Sciatic nerve (tissue), 2 donors: Measurements from ENCODE around the gene NDN. TPM values are rescaled to one million over a fixed set of nuclear protein-coding genes. Genes with fewer than 3 reads are reported as not detected.
A peak's percentile ranks its signal among the peaks of the same experiment; 100 is the strongest.

Source experiments
- ATAC-seq: fragments of 200-7000 bp; cut with Tn5 transposase; one replicate; pipeline ENCODE4 v1.9.1; 2020; ENCODE audit warnings: mild to moderate bottlenecking, moderate library complexity
- DNase-seq: peaks from one replicate; pipeline ENCODE4 v3.0.0-alpha.2; 2020; ENCODE audit warnings: low spot score
- intact Hi-C: fragments of 100-400 bp; cut with DNase I; formaldehyde crosslinking; loops from one replicate; pipeline ENCODE4 v1.14.2; 2022
- total RNA-seq: library from RNA; stranded (reverse); fragmentation: NEBNext Ultra II Directional; extraction: Animal tissue kit (Norgen Biotek cat#: 25700); gene quantifications from one replicate; pipeline ENCODE4 v1.2.1, GENCODE V29; 2021
- donor health status: DM: no; HTN: no; CAD: no.
- donor health status: DM: no; HTN: no; CAD: no.

The NDN gene
- total RNA-seq, 1 donor from 2014 or later = 44.6 TPM

DNA sequence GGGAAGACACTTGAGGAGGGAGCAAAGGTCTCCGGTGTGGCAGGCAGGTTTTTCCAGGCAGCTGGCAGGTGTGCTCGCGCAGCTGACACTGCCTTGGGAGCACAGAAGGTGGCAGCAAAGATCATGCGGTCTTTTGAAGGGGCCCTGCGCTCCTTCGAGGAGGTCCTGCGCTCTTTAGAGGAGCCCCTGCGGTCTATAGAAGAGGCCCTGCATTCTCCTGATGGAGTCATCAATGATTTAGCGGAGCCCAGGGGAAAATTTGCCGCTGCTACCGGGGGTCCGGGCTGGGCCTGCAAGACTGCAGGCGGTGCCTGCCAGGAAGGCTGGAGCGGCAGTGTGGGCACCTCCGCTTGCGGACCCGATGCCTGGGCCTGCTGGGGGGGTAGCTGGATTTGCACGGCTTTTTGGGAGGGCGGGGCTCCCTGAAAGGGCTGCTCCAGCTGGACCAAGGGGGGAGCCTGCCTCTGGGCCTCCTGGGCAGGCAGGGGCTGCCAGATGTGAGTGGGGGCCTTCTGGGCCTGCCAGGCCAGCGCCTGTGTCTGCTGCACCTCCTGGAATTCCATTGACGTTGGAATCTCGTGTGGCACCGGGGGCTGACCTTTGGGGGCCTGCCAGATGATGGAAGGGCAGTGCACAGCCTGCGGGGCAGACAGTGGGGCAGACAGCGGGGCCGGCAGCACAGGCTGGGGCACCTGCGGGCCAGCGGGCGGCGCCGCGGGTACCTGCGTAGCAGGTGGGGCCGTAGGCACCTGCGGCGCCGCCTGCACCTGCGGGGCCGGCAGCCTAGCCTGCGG is 41.5 kb downstream of the NDN start:
- ATAC-seq (no peak), DNase-seq (no peak)
- intact Hi-C loops = no loop called here

DNA sequence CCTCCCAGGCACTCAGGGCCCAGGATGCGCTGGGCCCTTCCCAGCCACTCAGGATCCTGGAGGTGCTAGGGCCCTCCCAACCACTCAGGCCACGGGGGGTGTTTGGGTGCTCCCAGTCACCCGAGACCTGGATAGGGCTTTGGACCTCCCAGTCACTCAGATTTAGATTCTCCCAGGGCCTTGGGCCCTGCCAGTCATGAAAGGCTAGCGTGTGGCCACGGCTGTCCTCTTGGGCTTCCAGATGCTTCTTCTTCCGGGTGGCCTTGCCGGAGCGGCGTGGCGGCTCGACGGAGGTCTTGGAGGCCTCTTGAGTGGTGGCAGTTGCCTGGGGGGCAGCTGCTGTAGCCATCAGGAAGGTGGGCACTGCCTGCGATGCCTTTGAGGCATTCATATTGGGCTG is 42.3 kb downstream of the NDN start:
- intact Hi-C loops = no loop called here
- no peak for ATAC-seq
- DNase-seq = no peak

DNA sequence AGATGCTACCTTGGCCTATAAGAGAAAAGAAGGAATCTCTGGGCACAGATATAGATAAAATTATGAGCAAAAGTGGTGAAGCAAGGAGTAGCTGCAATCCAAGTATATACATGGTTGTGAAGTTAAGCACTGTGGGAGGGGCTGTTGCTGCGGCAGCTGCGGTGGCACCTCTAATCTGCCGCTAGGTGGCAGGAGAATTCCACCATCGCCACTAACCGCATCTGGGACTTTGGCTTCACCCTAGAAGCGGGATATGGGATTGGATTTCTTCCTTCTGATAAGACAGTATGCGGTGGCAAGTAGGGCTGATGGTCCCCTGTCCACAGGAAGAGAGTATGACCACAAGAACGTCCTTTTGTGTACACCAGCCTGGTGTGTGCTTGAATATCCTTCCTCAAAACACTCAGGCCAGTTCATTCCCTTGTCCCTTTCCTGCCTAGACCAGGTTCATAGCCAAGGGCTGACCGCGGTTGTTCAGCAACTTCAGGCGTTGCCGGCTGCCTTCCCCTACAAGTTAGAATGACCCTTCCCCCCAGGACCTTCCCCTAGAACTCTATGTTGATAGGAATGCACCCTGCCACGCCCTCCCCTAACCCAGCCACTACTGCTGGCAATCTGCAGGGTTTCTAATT is 44.6 kb downstream of the NDN start:
- ATAC-seq = peak; percentile 82
- DNase-seq = peak; percentile 72

More for the DNA sequence above, 44.6 kb downstream of the NDN start:
- intact Hi-C loops = no loop called here

Other genes starting within 250 kb of the NDN start
- gene GOLGA6L2, start 240.1 kb downstream of the NDN start, total RNA-seq = not detected
- 2.3 TPM for gene MKRN3, start 121.6 kb downstream of the NDN start, total RNA-seq
- 0.45 TPM for gene MAGEL2, start 39.4 kb downstream of the NDN start, total RNA-seq